ENCODE data around the gene IFT74.

The IFT74 gene

DNA sequence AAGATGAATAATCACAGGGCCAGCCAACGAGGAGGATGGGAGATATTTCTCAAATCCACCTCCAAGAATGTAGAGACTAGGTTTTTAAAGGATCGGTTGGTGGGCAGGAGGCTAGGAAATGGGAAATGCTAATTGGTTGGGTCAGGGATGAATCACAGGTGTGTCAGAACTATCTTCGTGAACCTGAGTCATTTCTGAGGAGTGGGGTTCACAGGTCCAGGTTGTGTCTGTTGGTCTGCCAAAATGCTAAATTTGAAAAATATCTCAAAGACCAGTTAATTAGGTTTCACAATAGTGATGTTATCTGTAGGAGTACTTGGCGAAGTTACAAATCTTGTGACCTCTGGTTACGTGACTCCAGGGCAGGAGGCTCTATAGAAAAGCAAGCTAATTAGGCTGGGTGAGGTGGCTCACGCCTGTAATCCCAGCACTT is 6.6 kb upstream of the IFT74 start:
- H3K4me3 ChIP-seq (ENCODE audit: low read length) = no peak overlapping the region
- peak; percentile 46 for DNase-seq (ENCODE audit: low read depth)
- TF ChIP-seq, protein P1, sequence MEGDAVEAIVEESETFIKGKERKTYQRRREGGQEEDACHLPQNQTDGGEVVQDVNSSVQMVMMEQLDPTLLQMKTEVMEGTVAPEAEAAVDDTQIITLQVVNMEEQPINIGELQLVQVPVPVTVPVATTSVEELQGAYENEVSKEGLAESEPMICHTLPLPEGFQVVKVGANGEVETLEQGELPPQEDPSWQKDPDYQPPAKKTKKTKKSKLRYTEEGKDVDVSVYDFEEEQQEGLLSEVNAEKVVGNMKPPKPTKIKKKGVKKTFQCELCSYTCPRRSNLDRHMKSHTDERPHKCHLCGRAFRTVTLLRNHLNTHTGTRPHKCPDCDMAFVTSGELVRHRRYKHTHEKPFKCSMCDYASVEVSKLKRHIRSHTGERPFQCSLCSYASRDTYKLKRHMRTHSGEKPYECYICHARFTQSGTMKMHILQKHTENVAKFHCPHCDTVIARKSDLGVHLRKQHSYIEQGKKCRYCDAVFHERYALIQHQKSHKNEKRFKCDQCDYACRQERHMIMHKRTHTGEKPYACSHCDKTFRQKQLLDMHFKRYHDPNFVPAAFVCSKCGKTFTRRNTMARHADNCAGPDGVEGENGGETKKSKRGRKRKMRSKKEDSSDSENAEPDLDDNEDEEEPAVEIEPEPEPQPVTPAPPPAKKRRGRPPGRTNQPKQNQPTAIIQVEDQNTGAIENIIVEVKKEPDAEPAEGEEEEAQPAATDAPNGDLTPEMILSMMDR (IDR thresholded peaks at IDR 0.05; ENCODE audit: insufficient read depth, low read depth, low read length, missing control alignments) = no peak

DNA sequence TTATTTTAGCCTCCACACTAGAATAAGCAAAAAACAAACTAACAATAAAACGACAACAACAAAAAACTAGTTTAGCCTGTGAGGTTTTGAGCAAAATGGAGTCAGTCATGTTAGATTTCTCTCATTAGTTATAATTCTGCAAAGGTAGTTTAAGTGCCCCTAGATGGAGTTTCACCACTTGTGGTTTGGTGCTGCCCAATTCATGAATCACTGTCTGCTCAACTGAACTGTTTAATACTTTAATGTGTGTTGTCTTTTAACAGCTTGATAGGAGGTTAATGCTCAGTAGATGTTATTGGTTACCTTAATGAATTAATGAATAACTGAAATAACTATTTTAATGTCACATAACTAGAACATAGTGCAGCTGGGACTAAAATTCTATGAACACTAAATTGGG is 5.7 kb upstream of the IFT74 start:
- TF ChIP-seq, protein P1 (IDR thresholded peaks at IDR 0.05; ENCODE audit: insufficient read depth, low read depth, low read length, missing control alignments) = no peak
- H3K4me3 ChIP-seq (ENCODE audit: low read length) = no peak overlapping the region
- no peak for DNase-seq (ENCODE audit: low read depth)

- no peak for DNase-seq (ENCODE audit: low read depth)
- TF ChIP-seq, protein P1 (IDR thresholded peaks at IDR 0.05; ENCODE audit: insufficient read depth, low read depth, low read length, missing control alignments) = no peak
Observed at GRCh38 chr9:26951794-26952193, 4.4 kb upstream of the IFT74 start.

DNA sequence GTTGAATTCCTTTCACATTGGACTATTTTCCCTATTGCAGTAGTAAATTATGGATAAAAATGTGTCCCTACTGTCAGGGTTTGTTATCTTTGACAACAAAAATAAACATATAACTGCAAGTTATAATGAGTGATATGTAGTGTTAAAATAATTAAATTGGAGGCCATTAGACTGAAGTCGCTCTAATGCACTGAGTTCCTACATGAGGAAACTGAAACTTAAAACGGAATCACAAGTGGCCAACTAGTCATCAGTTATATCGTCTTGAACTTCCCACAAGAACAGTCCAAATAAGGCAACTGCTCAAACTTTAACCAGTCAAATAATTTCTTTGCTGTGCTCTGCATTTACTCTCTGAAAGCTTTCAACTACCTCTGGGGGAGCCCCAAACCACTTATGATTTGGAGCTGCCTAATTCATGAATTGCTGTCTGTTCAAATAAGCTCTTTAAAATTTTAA is 2.1 kb upstream of the IFT74 start:
- TF ChIP-seq, protein P1 (IDR thresholded peaks at IDR 0.05; ENCODE audit: insufficient read depth, low read depth, low read length, missing control alignments) = no peak
- DNase-seq (ENCODE audit: low read depth) = no peak
- H3K4me3 ChIP-seq (ENCODE audit: low read length) = no peak overlapping the region

More at GRCh38 chr9:26951794-26952193, 4.4 kb upstream of the IFT74 start:
- no peak overlapping the region for H3K4me3 ChIP-seq (ENCODE audit: low read length)

- no peak for DNase-seq (ENCODE audit: low read depth)
- H3K4me3 ChIP-seq (ENCODE audit: low read length) = peak overlapping the region; percentile 77
- TF ChIP-seq, protein P1 (IDR thresholded peaks at IDR 0.05; ENCODE audit: insufficient read depth, low read depth, low read length, missing control alignments) = no peak
Observed at GRCh38 chr9:26955222-26955903, 849 bp upstream of the IFT74 start.

DNA sequence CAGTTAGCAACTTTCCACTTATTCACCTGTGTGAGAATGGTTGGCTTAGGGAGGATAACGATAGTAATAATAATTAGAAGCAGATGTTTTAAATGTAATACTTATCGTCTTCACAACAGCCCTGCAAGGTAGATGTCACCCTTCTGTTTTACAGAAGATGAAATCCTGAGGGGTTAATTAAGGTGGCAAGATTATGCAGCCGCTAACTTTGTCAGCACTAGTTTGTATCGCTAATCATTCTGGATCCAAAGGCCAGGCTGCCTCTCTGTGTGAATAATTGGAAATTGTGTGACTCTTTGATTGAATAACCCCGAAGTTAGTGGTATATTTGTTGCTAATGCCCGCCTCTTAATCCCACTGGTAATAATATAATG is 635 bp downstream of the IFT74 start:
- TF ChIP-seq, protein P1 (IDR thresholded peaks at IDR 0.05; ENCODE audit: insufficient read depth, low read depth, low read length, missing control alignments) = no peak
- peak overlapping the region; percentile 77 for H3K4me3 ChIP-seq (ENCODE audit: low read length)
- no peak for DNase-seq (ENCODE audit: low read depth)

DNA sequence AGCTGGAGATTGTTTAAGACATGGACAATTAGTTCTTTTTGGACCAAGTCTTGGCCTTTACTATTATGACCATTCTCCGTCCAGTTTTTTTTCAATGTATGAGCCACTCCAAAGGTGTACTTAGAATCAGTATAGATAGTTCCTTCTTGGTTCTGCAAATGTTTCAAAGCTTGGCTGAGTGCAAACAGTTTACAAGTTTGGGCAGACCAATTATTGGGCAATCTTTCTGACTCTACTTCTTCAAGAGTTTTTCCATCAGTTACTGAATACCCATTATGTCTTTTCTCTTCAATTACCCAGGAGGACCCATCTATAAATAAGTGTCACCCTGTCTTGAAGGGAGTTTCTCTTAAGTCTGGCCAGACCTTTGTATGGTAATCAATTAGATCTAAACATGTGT is 15.5 kb downstream of the IFT74 start:
- H3K4me3 ChIP-seq (ENCODE audit: low read length) = no peak overlapping the region
- DNase-seq (ENCODE audit: low read depth) = peak; percentile 65
- TF ChIP-seq, protein P1 (IDR thresholded peaks at IDR 0.05; ENCODE audit: insufficient read depth, low read depth, low read length, missing control alignments) = no peak
